Right lobe of liver (tissue), 6 donors: Measurements from ENCODE around the gene OPCML. TPM values are rescaled to one million over a fixed set of nuclear protein-coding genes. Genes with fewer than 3 reads are reported as not detected.

Experiments used
- ATAC-seq, 4 donors: fragments of 200-7000 bp; cut with Tn5 transposase; one replicate each; pipeline ENCODE4 v1.9.1; 2020; ENCODE audit warnings: mild to moderate bottlenecking in 4 of 4, moderate library complexity in 4 of 4
- DNase-seq, 3 donors: peaks; one replicate each; pipeline ENCODE4 v3.0.0-alpha.2; 2020
- H3K27ac ChIP-seq, 3 donors: fragments of 200-600 bp; one replicate each; pipeline ENCODE4 v1.8.0; 2022
- H3K27me3 ChIP-seq, 2 donors: fragments of 200-600 bp; one replicate each; pipeline ENCODE4 v1.8.0; 2022
- H3K36me3 ChIP-seq, 4 donors: fragments of 200-600 bp; sonication (generic) in 1 of 4; one replicate each; pipeline versions ENCODE4 v1.5.1 to v1.8.0; 2017 to 2022; ENCODE audit warnings: control low read depth in 1 of 4
- H3K4me1 ChIP-seq, 4 donors: fragments of 200-600 bp; sonication (generic) in 1 of 4; one replicate each; pipeline versions ENCODE4 v1.5.1 to v1.8.0; 2017 to 2022; ENCODE audit warnings: control low read depth in 1 of 4
- H3K4me3 ChIP-seq, 3 donors: fragments of 200-600 bp; one replicate each; pipeline ENCODE4 v1.8.0; 2022
- H3K9me3 ChIP-seq, 4 donors: fragments of 200-600 bp; sonication (generic) in 1 of 4; one replicate each; pipeline versions ENCODE4 v1.5.1 to v1.8.0; 2017 to 2022; ENCODE audit warnings: control low read depth in 1 of 4
- POLR2A ChIP-seq: fragments of 450-650 bp; IDR thresholded peaks from one replicate; pipeline ENCODE4 v1.6.1; 2017; ENCODE audit warnings: antibody characterized with exemption, mild to moderate bottlenecking
- WGBS: methylation state at CpG from one replicate; pipeline ENCODE4 v1.1.6; 2018; ENCODE audit warnings: low coverage, low lambda C conversion rate; ENCODE audit not compliant: insufficient coverage; ENCODE audit errors: missing lambda C conversion rate; 5-methylcytosine and 5-hydroxymethylcytosine counted together
- intact Hi-C, 2 donors: fragments of 100-400 bp; cut with DNase I; formaldehyde crosslinking; loops; one replicate each; pipeline versions ENCODE4 v1.11.2 to v1.14.1; 2022
- total RNA-seq, 6 experiments: library from RNA; depleted of rRNA in 2 of 6; stranded (reverse); fragments of >200 nt in 2 of 6; fragmentation: NEBNext Ultra II Directional in 3 of 6; extraction: Animal tissue kit (Norgen Biotek cat#: 25700) in 3 of 6; gene quantifications; one replicate each; pipeline versions ENCODE4 v1.1.0 to v1.2.4, GENCODE V29; 2016 to 2023
- TF ChIP-seq, protein P1 (sequence below), 4 donors: fragments of 200-600 bp in 3 of 4; fragments of 450-650 bp in 1 of 4; IDR thresholded peaks; one replicate each; pipeline versions ENCODE4 v1.5.1 to v1.8.0; 2016 to 2022; ENCODE audit warnings: antibody characterized with exemption in 4 of 4, mild to moderate bottlenecking in 2 of 4
- donor health status: DM: no; HTN: yes; CAD: no.
- donor health status: DM: no; HTN: no; CAD: no.
- donor health status: DM: no; HTN: no; CAD: no.
- donor health status: DM: no; HTN: yes; CAD: no.
- donor health status: DM: no; HTN: yes; CAD: no.

The OPCML gene
- total RNA-seq, 6 experiments from 2014 or later: 0.11 TPM; not detected in 5

DNA sequence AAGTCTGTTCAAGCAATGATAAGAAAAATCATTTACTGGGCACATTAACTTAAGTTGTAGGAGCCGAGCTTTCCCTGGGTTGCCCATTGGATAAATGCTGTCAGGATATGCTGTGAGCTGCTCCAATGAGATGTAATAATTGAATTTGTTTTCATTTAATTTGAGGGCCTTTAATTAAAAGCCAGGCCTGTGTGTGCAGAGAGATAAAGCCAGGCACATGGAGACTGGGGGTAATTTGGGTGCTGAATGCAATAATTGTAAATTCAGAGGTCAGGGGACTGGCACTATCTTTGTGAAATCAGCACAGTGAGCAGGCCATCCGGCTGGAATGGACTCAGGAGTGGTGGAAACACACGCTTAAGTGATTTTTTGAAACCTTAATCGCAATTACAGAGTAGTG is 125.8 kb downstream of the OPCML start:
- 58% methylated on average over 4 of the region's 4 CpGs for WGBS
- Histone ChIP-seq H3K36me3 (no peaks in the 10 kb centered on the region), H3K27me3 (no peaks in the 10 kb centered on the region), H3K4me1 (no peaks in the 10 kb centered on the region), H3K4me3 (no peak overlapping the region), H3K27ac (no peak overlapping the region), H3K9me3 (no peaks in the 10 kb centered on the region)
- DNase-seq (no peak), ATAC-seq (no peak)
- TF ChIP-seq POLR2A: no peak
- TF ChIP-seq, protein P1, sequence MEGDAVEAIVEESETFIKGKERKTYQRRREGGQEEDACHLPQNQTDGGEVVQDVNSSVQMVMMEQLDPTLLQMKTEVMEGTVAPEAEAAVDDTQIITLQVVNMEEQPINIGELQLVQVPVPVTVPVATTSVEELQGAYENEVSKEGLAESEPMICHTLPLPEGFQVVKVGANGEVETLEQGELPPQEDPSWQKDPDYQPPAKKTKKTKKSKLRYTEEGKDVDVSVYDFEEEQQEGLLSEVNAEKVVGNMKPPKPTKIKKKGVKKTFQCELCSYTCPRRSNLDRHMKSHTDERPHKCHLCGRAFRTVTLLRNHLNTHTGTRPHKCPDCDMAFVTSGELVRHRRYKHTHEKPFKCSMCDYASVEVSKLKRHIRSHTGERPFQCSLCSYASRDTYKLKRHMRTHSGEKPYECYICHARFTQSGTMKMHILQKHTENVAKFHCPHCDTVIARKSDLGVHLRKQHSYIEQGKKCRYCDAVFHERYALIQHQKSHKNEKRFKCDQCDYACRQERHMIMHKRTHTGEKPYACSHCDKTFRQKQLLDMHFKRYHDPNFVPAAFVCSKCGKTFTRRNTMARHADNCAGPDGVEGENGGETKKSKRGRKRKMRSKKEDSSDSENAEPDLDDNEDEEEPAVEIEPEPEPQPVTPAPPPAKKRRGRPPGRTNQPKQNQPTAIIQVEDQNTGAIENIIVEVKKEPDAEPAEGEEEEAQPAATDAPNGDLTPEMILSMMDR (IDR thresholded peaks at IDR 0.05): no peak
- intact Hi-C loops: no loop called here

- Histone ChIP-seq H3K27ac (no peak overlapping the region), H3K9me3 (no peaks in the 10 kb centered on the region), H3K4me1 (no peaks in the 10 kb centered on the region), H3K4me3 (no peak overlapping the region), H3K27me3 (no peaks in the 10 kb centered on the region), H3K36me3 (no peaks in the 10 kb centered on the region)
- intact Hi-C loops: no loop called here
- TF ChIP-seq POLR2A: no peak
- TF ChIP-seq, protein P1 (IDR thresholded peaks at IDR 0.05): peak in 1 of 4 donors; percentile 17
- DNase-seq (no peak), ATAC-seq (no peak)
- 63% methylated on average over 2 of the region's 6 CpGs for WGBS
These were observed 128.4 kb downstream of the OPCML start for GRCh38 chr11:133403900-133404299.

DNA sequence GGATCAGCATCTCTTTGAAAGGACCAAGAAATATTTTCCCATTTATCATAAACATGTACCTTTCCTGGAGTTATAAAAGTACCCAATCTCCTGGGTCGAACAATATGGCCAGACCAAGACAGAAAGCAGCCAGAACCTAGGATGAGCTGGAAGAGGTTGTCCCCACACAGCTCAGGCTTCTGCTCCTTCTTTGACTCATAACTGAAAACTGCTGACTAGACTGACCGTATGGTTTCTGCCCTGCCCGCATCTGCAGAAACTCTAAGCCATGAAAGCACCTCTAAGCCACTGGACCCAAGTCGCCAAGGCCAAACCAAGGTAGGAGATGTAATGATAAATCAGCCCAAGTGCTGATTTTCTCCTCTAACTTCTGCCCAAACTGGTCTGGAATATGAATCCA is 129.8 kb downstream of the OPCML start:
- Histone ChIP-seq H3K27ac (no peak overlapping the region), H3K9me3 (no peaks in the 10 kb centered on the region), H3K27me3 (no peaks in the 10 kb centered on the region), H3K4me3 (no peak overlapping the region), H3K36me3 (no peaks in the 10 kb centered on the region), H3K4me1 (no peaks in the 10 kb centered on the region)
- intact Hi-C loops: no loop called here
- 55% methylated on average over 3 of the region's 4 CpGs for WGBS
- DNase-seq: no peak
- ATAC-seq: no peak
- no peak for TF ChIP-seq POLR2A
- TF ChIP-seq, protein P1 (IDR thresholded peaks at IDR 0.05): no peak

DNA sequence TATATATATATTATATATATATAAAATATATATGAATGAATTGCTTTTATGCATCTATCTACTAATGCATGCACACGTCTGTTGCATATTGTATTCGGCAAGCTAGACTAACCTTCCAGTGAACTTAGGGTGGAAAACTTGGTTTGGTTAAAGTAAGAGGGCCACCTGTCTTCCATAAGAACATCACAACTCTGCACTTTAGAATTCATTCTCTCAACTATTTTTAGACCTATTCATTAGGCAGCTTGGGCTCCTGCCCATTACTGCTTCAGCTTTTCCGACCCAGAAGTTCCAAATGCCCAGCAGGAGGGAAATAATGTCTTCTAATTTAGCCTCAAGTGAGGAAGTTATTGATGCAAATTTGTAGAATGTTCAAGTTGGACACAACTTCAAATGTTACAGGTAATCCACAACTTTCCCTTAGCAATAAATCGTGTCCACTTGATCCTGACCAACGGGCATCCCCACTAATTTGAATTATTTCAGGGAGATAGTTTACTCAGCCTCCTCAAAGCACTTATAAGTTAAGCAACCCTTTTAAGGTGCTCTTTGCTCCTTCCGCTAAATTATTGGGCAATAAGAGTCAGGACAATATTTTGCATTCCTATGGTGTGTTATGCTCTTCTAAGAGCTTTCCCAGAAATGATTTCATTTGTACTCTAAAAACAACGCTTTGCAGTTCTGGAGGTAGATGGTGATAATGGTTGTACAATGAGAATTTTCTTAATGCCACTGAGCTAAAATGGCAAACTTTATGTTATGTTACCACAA is 132.3 kb downstream of the OPCML start:
- Histone ChIP-seq H3K9me3 (no peaks in the 10 kb centered on the region), H3K36me3 (no peaks in the 10 kb centered on the region), H3K4me1 (no peaks in the 10 kb centered on the region), H3K27me3 (no peaks in the 10 kb centered on the region), H3K4me3 (no peak overlapping the region), H3K27ac (no peak overlapping the region)
- ATAC-seq (no peak), DNase-seq (no peak)
- TF ChIP-seq, protein P1 (IDR thresholded peaks at IDR 0.05): no peak
- TF ChIP-seq POLR2A: no peak
- intact Hi-C loops: no loop called here
- WGBS: 63% methylated on average over 6 of the region's 7 CpGs
